Neural progenitor cell (in vitro differentiated cells): ENCODE measurements around the gene CAV2.

Experiments used
- EZH2 ChIP-seq: fragments of 200-600 bp; sonication (generic); IDR thresholded peaks from 2 replicates; pipeline ENCODE4 v1.6.1; 2017; ENCODE audit warnings: antibody characterized with exemption, mild to moderate bottlenecking, moderate library complexity
- EZH2phosphoT487 ChIP-seq: fragments of 200-600 bp; sonication (generic); IDR thresholded peaks from 2 replicates; pipeline ENCODE4 v1.6.1; 2017; ENCODE audit warnings: antibody characterized with exemption

GRCh38 chr7:116524221-116524608 is 24.7 kb downstream of the CAV2 start:
- TF ChIP-seq EZH2 (no peak), EZH2phosphoT487 (no peak)
